AG08395 (cell line): ENCODE data around the gene ADCY4.

Experiments
- DNase-seq: peaks from one replicate; pipeline ENCODE4 v3.0.0; 2012; ENCODE audit warnings: mixed read lengths, low spot score

The ADCY4 gene

GRCh38 chr14:24297190-24297964 is 37.5 kb downstream of the ADCY4 start:
- DNase-seq = no peak

- peak; percentile 94 for DNase-seq
Observed at GRCh38 chr14:24296341-24297157, 38.3 kb downstream of the ADCY4 start.

GRCh38 chr14:24293525-24293924 is 41.3 kb downstream of the ADCY4 start:
- DNase-seq = no peak

- no peak for DNase-seq
Observed at GRCh38 chr14:24292118-24292807, 42.6 kb downstream of the ADCY4 start.

- no peak for DNase-seq
Observed at GRCh38 chr14:24291446-24292117, 43.3 kb downstream of the ADCY4 start.

- no peak for DNase-seq
Observed at GRCh38 chr14:24290746-24291145, 44.1 kb downstream of the ADCY4 start.

GRCh38 chr14:24289649-24290280 is 45.1 kb downstream of the ADCY4 start:
- DNase-seq = no peak

- DNase-seq = no peak
Observed at GRCh38 chr14:24286996-24287395, 47.9 kb downstream of the ADCY4 start.

- DNase-seq = peak; percentile 26
Observed at GRCh38 chr14:24285351-24285750, 49.5 kb downstream of the ADCY4 start.

- DNase-seq = no peak
Observed at GRCh38 chr14:24284501-24285035, 50.3 kb downstream of the ADCY4 start.

GRCh38 chr14:24283796-24284460 is 50.9 kb downstream of the ADCY4 start:
- DNase-seq = no peak

- no peak for DNase-seq
Observed at GRCh38 chr14:24282736-24283135, 52.1 kb downstream of the ADCY4 start.

- no peak for DNase-seq
Observed at GRCh38 chr14:24281636-24282035, 53.2 kb downstream of the ADCY4 start.

- DNase-seq = no peak
Observed at GRCh38 chr14:24280797-24281460, 53.9 kb downstream of the ADCY4 start.

- peak; percentile 20 for DNase-seq
Observed at GRCh38 chr14:24279301-24280186, 55.3 kb downstream of the ADCY4 start.

GRCh38 chr14:24278424-24278823 is 56.4 kb downstream of the ADCY4 start:
- DNase-seq = no peak

- DNase-seq = no peak
Observed at GRCh38 chr14:24277606-24278321, 57.1 kb downstream of the ADCY4 start.

- no peak for DNase-seq
Observed at GRCh38 chr14:24277071-24277470, 57.8 kb downstream of the ADCY4 start.
